ENCODE data around the gene ITGA1. TPM values are rescaled to one million over a fixed set of nuclear protein-coding genes. Genes with fewer than 3 reads are reported as not detected.

ITGA1 gene
- total RNA-seq, 4 donors from 2014 or later: 21.2 to 49.5 (median 43.1) TPM

- TF ChIP-seq POLR2A (IDR thresholded peaks at IDR 0.05): no peak
- TF ChIP-seq CTCF (IDR thresholded peaks at IDR 0.05): no peak
- Histone ChIP-seq H3K36me3 (peaks cover 0 to 5% (median 0%) of the 10 kb centered on the region in 3 donors), H3K27ac (peak overlapping the region in 1 of 4 donors; percentile 53), H3K4me1 (peaks cover 0 to 26% (median 10%) of the 10 kb centered on the region in 4 donors), H3K27me3 (no peaks in the 10 kb centered on the region), H3K4me3 (no peak overlapping the region), H3K9me3 (no peaks in the 10 kb centered on the region)
- no peak for DNase-seq
These were observed 17.9 kb downstream of the ITGA1 start for GRCh38 chr5:52805615-52806014.

- Histone ChIP-seq H3K4me1 (peaks cover 0 to 20% (median 5%) of the 10 kb centered on the region in 4 donors), H3K9me3 (no peaks in the 10 kb centered on the region), H3K27ac (peak overlapping the region in 1 of 4 donors; percentile 58), H3K4me3 (no peak overlapping the region), H3K36me3 (peaks cover 0 to 1% (median 0%) of the 10 kb centered on the region in 3 donors), H3K27me3 (no peaks in the 10 kb centered on the region)
- TF ChIP-seq CTCF (IDR thresholded peaks at IDR 0.05): no peak
- TF ChIP-seq POLR2A (IDR thresholded peaks at IDR 0.05): no peak
- DNase-seq: no peak
These were observed 19.3 kb downstream of the ITGA1 start for GRCh38 chr5:52807037-52807436.

- no peaks in the 10 kb centered on the region for H3K27me3 ChIP-seq
- H3K4me1 ChIP-seq: peaks cover 0 to 20% (median 3%) of the 10 kb centered on the region in 4 donors
- peak overlapping the region in 1 of 4 donors; percentile 58 for H3K27ac ChIP-seq
- no peak overlapping the region for H3K4me3 ChIP-seq
- H3K36me3 ChIP-seq: no peaks in the 10 kb centered on the region
- H3K9me3 ChIP-seq: no peaks in the 10 kb centered on the region
- no peak for DNase-seq
- TF ChIP-seq POLR2A (IDR thresholded peaks at IDR 0.05): no peak
- TF ChIP-seq CTCF (IDR thresholded peaks at IDR 0.05): no peak
These were observed 20.0 kb downstream of the ITGA1 start for GRCh38 chr5:52807723-52808122.

- peak overlapping the region in 2 of 4 donors; percentile 37 to 58 for H3K27ac ChIP-seq
These were observed 20.7 kb downstream of the ITGA1 start for GRCh38 chr5:52808316-52808901.

GRCh38 chr5:52809884-52810283, 22.2 kb downstream of the ITGA1 start:
- Histone ChIP-seq H3K27ac (peak overlapping the region in 3 of 4 donors; percentile 21 to 58 (median 31)), H3K4me3 (no peak overlapping the region), H3K36me3 (no peaks in the 10 kb centered on the region), H3K27me3 (no peaks in the 10 kb centered on the region), H3K9me3 (no peaks in the 10 kb centered on the region), H3K4me1 (peaks cover 0 to 18% (median 0%) of the 10 kb centered on the region in 4 donors)
- TF ChIP-seq POLR2A (IDR thresholded peaks at IDR 0.05) (no peak), CTCF (IDR thresholded peaks at IDR 0.05) (no peak)
- no peak for DNase-seq

More at GRCh38 chr5:52808316-52808901, 20.7 kb downstream of the ITGA1 start:
- Histone ChIP-seq H3K27me3 (no peaks in the 10 kb centered on the region), H3K36me3 (no peaks in the 10 kb centered on the region), H3K4me1 (peaks cover 0 to 20% (median 0%) of the 10 kb centered on the region in 4 donors), H3K4me3 (no peak overlapping the region), H3K9me3 (no peaks in the 10 kb centered on the region)
- no peak for DNase-seq
- TF ChIP-seq POLR2A (IDR thresholded peaks at IDR 0.05): no peak
- TF ChIP-seq CTCF (IDR thresholded peaks at IDR 0.05): no peak
